Mesothelial cell of epicardium (in vitro differentiated cells): ENCODE results near the gene TMEM178B. TPM values are rescaled to one million over a fixed set of nuclear protein-coding genes. Genes with fewer than 3 reads are reported as not detected.

Experiments used
- DNase-seq, 2 experiments: peaks; one replicate each; pipeline ENCODE4 v3.0.0; 2021; ENCODE audit warnings: low spot score in 2 of 2; ENCODE audit not compliant: unreplicated experiment in 2 of 2
- H3K27ac Mint-ChIP-seq: 2 replicates; pipeline ENCODE4 v1.8.0; 2021; ENCODE audit warnings: mixed read lengths
- H3K27me3 Mint-ChIP-seq: 2 replicates; pipeline ENCODE4 v1.8.0; 2021; ENCODE audit warnings: low read depth, mixed read lengths
- H3K36me3 Mint-ChIP-seq: 2 replicates; pipeline ENCODE4 v1.8.0; 2021; ENCODE audit warnings: mixed read lengths
- H3K4me1 Mint-ChIP-seq: 2 replicates; pipeline ENCODE4 v1.8.0; 2021; ENCODE audit warnings: mixed read lengths
- H3K4me3 Mint-ChIP-seq: 2 replicates; pipeline ENCODE4 v1.8.0; 2021; ENCODE audit warnings: mild to moderate bottlenecking, moderate library complexity, mixed read lengths
- H3K9me3 Mint-ChIP-seq: 2 replicates; pipeline ENCODE4 v1.8.0; 2021; ENCODE audit warnings: mixed read lengths
- total RNA-seq: library from RNA; stranded (reverse); gene quantifications from 3 replicates; pipeline ENCODE4 v1.2.1, GENCODE V29; 2021
- TF ChIP-seq, protein P1 (sequence below): fragments of 200-600 bp; sonication (generic); IDR thresholded peaks from one replicate; pipeline ENCODE4 v1.5.0; 2021; ENCODE audit warnings: antibody characterized with exemption; ENCODE audit not compliant: unreplicated experiment

Gene TMEM178B
- total RNA-seq, 1 donor from 2014 or later, result 0.16 TPM

DNA sequence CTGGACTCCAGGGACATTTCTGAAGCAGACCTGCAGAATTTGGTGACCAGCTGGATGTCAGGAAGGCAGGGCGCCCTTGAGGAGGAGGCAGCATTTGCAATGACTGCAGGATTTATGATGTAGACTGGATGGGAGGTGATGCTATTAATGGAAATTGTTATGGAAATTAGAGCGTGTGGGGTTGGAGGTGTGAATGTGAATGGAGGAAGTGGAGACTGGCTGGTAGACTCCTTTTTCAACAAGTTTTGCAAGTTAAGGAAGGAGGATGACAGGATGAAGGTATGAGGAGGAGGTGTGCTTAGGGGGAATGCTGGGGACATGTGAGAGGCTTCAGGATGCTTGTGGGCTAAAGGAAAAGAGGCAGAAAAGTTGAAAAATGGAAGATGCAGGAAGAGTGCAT lies 137.0 kb downstream of the TMEM178B start:
- Mint-ChIP-seq H3K9me3 (no peaks in the 10 kb centered on the region), H3K36me3 (no peaks in the 10 kb centered on the region), H3K27me3 (peaks cover 44% of the 10 kb centered on the region), H3K27ac (no peak overlapping the region), H3K4me3 (no peak overlapping the region), H3K4me1 (no peaks in the 10 kb centered on the region)
- no peak for DNase-seq
- TF ChIP-seq, protein P1, sequence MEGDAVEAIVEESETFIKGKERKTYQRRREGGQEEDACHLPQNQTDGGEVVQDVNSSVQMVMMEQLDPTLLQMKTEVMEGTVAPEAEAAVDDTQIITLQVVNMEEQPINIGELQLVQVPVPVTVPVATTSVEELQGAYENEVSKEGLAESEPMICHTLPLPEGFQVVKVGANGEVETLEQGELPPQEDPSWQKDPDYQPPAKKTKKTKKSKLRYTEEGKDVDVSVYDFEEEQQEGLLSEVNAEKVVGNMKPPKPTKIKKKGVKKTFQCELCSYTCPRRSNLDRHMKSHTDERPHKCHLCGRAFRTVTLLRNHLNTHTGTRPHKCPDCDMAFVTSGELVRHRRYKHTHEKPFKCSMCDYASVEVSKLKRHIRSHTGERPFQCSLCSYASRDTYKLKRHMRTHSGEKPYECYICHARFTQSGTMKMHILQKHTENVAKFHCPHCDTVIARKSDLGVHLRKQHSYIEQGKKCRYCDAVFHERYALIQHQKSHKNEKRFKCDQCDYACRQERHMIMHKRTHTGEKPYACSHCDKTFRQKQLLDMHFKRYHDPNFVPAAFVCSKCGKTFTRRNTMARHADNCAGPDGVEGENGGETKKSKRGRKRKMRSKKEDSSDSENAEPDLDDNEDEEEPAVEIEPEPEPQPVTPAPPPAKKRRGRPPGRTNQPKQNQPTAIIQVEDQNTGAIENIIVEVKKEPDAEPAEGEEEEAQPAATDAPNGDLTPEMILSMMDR, result no peak

DNA sequence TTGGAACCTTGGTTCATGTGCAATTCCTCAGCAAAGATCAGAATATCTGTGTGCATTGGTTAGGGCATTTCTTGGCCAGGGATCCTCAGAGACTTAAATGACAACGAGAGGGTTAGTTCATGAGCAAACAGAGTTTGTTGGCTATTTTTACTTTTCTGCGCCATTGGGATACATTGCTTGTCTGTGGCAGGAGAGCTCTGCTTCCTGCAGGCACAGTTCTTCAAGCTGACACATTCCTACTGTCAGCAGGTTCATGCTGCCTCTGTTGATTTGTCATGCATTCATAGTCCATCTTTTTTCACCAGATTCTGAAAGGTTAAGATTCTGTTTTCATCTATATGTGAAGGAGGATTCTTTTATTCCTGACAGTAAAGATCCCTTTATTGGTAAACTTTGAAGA lies 139.4 kb downstream of the TMEM178B start:
- no peak for DNase-seq
- Mint-ChIP-seq H3K9me3 (no peaks in the 10 kb centered on the region), H3K4me1 (no peaks in the 10 kb centered on the region), H3K4me3 (no peak overlapping the region), H3K27me3 (peaks cover 49% of the 10 kb centered on the region), H3K27ac (no peak overlapping the region), H3K36me3 (no peaks in the 10 kb centered on the region)
- TF ChIP-seq, protein P1, result no peak

DNA sequence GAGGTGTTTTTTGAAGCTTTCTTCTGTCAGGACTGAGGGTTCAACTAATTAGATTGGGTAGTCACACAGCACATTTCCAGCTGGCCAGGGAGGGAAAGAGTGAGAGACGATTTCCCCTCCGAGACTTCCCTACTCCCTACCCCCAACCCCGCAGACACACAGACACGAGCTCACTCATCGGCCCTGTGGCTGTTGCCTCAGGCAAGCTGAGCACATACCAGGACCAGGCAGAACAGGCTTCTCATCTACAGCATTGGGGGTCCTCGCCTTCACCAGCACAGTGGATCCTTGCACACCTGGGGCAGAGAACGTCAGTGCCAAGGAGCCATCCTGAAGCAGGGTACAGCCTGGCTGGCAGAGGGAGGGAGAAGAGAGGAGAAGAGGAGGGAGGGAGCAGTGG lies 144.1 kb downstream of the TMEM178B start:
- H3K36me3 Mint-ChIP-seq, result no peaks in the 10 kb centered on the region

DNA sequence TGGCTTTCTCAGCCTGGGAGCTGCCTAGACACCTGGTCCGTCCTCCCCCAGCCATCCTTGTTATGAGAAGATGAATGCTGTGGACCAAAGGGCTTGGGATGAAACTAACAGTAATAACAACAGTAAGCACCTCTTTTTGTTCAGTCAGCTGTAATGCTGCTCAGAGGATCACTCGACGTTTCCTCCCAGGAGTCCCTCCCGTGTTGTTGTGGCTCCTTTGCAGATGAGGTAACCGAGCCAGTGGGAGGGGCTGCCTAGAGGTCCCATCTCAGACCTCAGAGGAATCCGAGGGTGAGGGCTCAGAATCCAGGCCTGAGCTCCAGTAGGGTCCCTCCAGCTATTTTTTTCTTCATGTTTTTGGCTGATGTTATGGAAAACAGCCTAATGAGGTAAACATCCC lies 145.1 kb downstream of the TMEM178B start:
- Mint-ChIP-seq H3K36me3 (no peaks in the 10 kb centered on the region), H3K27me3 (peaks cover 25% of the 10 kb centered on the region), H3K4me3 (no peak overlapping the region), H3K9me3 (no peaks in the 10 kb centered on the region), H3K27ac (no peak overlapping the region), H3K4me1 (no peaks in the 10 kb centered on the region)
- TF ChIP-seq, protein P1, result no peak
- no peak for DNase-seq

More for the DNA sequence above, 144.1 kb downstream of the TMEM178B start:
- Mint-ChIP-seq H3K27me3 (peaks cover 35% of the 10 kb centered on the region), H3K27ac (no peak overlapping the region), H3K9me3 (no peaks in the 10 kb centered on the region), H3K4me3 (no peak overlapping the region), H3K4me1 (no peaks in the 10 kb centered on the region)
- TF ChIP-seq, protein P1, result no peak
- no peak for DNase-seq

DNA sequence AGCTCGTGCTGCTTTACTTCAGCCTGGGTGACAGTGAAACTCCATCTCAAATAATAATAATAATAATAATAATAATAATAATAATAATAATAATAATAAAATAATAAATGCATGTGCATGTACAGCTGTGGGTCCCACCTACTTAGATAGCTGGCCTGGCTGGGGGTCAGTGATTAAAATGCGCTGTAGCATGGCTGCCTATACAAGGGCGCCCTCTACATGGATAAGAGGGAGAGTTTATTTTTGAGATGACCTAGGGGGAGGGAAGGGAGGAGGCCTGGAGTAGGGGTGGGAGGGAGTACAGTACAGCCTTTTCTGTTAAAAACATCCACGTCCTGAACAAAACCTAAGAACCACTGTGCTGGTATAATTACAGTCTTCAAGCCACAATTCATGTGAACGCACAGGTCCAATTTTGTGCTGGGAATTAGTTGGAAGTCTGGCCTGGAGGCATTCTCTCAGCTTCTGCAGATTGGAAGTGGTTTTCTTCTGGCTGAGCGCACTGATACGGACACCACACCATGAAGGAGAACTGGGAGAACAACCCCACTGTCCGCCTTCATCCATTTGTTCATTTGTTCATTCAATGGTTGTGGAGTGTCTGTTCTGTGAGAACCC lies 146.5 kb downstream of the TMEM178B start:
- no peak overlapping the region for H3K27ac Mint-ChIP-seq
- H3K4me3 Mint-ChIP-seq, result no peak overlapping the region
- H3K9me3 Mint-ChIP-seq, result no peaks in the 10 kb centered on the region
- no peak for DNase-seq
- H3K36me3 Mint-ChIP-seq, result no peaks in the 10 kb centered on the region
- H3K27me3 Mint-ChIP-seq, result peaks cover 20% of the 10 kb centered on the region
- TF ChIP-seq, protein P1, result no peak
- H3K4me1 Mint-ChIP-seq, result no peaks in the 10 kb centered on the region
